HCT116 (cell line): ENCODE measurements around the gene IMMP2L. TPM values are rescaled to one million over a fixed set of nuclear protein-coding genes. Genes with fewer than 3 reads are reported as not detected.

Experiments used
- ATAC-seq: fragments of 200-7000 bp; cut with Tn5 transposase; 2 replicates; pipeline ENCODE4 v1.9.1; 2020; ENCODE audit warnings: mild to moderate bottlenecking, moderate library complexity
- BruUV-seq: library from RNA; stranded (reverse); fragments of 400-500 nt; replicated peaks from 2 replicates; lab custom pipeline; 2021; lab: Mats Ljungman, UMichigan
- CTCF ChIA-PET: fragments of 300-600 bp; sonication (Branson Sonifier 250); formaldehyde crosslinking; loops from one replicate; lab custom pipeline; 2021; ENCODE audit warnings: antibody characterized with exemption; lab: Charles Lee
- POLR2A ChIA-PET: fragments of 300-600, 350-600 bp; sonication (Branson Sonifier 250); formaldehyde crosslinking; loops from one replicate; lab custom pipeline; 2021; ENCODE audit warnings: antibody characterized with exemption; lab: Charles Lee
- RAD21 ChIA-PET, 2 experiments: fragments of 300-600 bp; sonication (Branson Sonifier 250); formaldehyde crosslinking; loops; one replicate each; lab custom pipeline; 2023; ENCODE audit warnings: low total read pairs in 2 of 2; ENCODE audit not compliant: uncharacterized antibody in 2 of 2, unreplicated experiment in 2 of 2, low non-redundant PET in 1 of 2; lab: Charles Lee
- DNase-seq: peaks from one replicate; pipeline ENCODE4 v3.0.0-alpha.2; 2010; ENCODE audit warnings: low read depth, low spot score
- H2AFZ ChIP-seq: fragments of 200-600 bp; shearing (Covaris generic), sonication (generic); 2 replicates; pipeline ENCODE4 v1.6.1; 2017; ENCODE audit warnings: low read depth, mixed run types, mixed read lengths, antibody characterized with exemption, low read length; ENCODE audit not compliant: poor library complexity, severe bottlenecking
- H3K27ac ChIP-seq: 2 replicates; pipeline ENCODE4 v1.5.1; 2012; ENCODE audit warnings: low read depth, low read length
- H3K27me3 ChIP-seq: fragments of 200-600 bp; sonication (generic); 2 replicates; pipeline ENCODE4 v1.6.1; 2016; ENCODE audit warnings: mixed run types, low read length, mixed read lengths; ENCODE audit not compliant: insufficient read depth
- H3K36me3 ChIP-seq, 2 experiments: fragments of 200-500 bp in 1 of 2; fragments of 200-600 bp in 1 of 2; sonication (Bioruptor generic) in 1 of 2; sonication (generic) in 1 of 2; 2 replicates each; pipeline versions ENCODE4 v1.5.1 to v1.6.1; 2014 to 2016; ENCODE audit warnings: low read length in 2 of 2, inconsistent platforms in 1 of 2, mixed read lengths in 1 of 2, mixed run types in 1 of 2; ENCODE audit not compliant: insufficient read depth in 2 of 2, control insufficient read depth in 1 of 2
- H3K4me1 ChIP-seq, 2 experiments: fragments of 200-600 bp in 1 of 2; sonication (generic) in 1 of 2; 2 replicates each; pipeline versions ENCODE4 v1.5.1 to v1.6.1; 2012 to 2017; ENCODE audit warnings: low read length in 2 of 2, inconsistent platforms in 1 of 2, mild to moderate bottlenecking in 1 of 2, mixed read lengths in 1 of 2, mixed run types in 1 of 2, moderate library complexity in 1 of 2; ENCODE audit not compliant: insufficient read depth in 2 of 2, control insufficient read depth in 1 of 2
- H3K4me2 ChIP-seq: fragments of 200-600 bp; sonication (generic); 2 replicates; pipeline ENCODE4 v1.6.1; 2017; ENCODE audit warnings: mixed run types, low read length, mixed read lengths
- H3K4me3 ChIP-seq, 2 experiments: fragments of 200-600 bp in 1 of 2; sonication (generic) in 1 of 2; replicated peaks in 1 of 2; 2 replicates each; pipeline ENCODE4 v1.5.1; 2011 to 2016; ENCODE audit warnings: low read length in 2 of 2, control low read depth in 1 of 2, low read depth in 1 of 2, mild to moderate bottlenecking in 1 of 2, mixed read lengths in 1 of 2, mixed run types in 1 of 2
- H3K79me2 ChIP-seq: fragments of 200-600 bp; sonication (generic); 2 replicates; pipeline ENCODE4 v1.6.1; 2017; ENCODE audit warnings: mild to moderate bottlenecking, mixed run types, low read length, moderate library complexity, mixed read lengths; ENCODE audit not compliant: insufficient read depth
- H3K9ac ChIP-seq: fragments of 200-600 bp; sonication (generic); 2 replicates; pipeline ENCODE4 v1.6.1; 2016; ENCODE audit warnings: low read length, mixed read lengths
- H3K9me2 ChIP-seq: fragments of 200-600 bp; sonication (generic), shearing (Covaris generic); 2 replicates; pipeline ENCODE4 v1.6.1; 2017; ENCODE audit warnings: mixed run types, mild to moderate bottlenecking, moderate library complexity; ENCODE audit not compliant: insufficient read depth
- H3K9me3 ChIP-seq, 2 experiments: fragments of 200-500 bp in 1 of 2; fragments of 200-600 bp in 1 of 2; sonication (Bioruptor generic) in 1 of 2; sonication (generic) in 1 of 2; 2 replicates each; pipeline ENCODE4 v1.6.1; 2014 to 2017; ENCODE audit warnings: low read length in 2 of 2, mixed read lengths in 2 of 2, inconsistent platforms in 1 of 2, low read depth in 1 of 2, mild to moderate bottlenecking in 1 of 2, mixed run types in 1 of 2, moderate library complexity in 1 of 2; ENCODE audit not compliant: control insufficient read depth in 1 of 2, insufficient read depth in 1 of 2
- H4K20me1 ChIP-seq: fragments of 200-600 bp; sonication (generic), shearing (Covaris generic); 2 replicates; pipeline ENCODE4 v1.6.1; 2017; ENCODE audit warnings: mixed run types, mild to moderate bottlenecking, moderate library complexity; ENCODE audit not compliant: insufficient read depth
- CTCF ChIP-seq, 3 experiments: fragments of 200-600 bp in 1 of 3; sonication (generic) in 1 of 3; IDR thresholded peaks in 2 of 3; conservative IDR thresholded peaks in 1 of 3; 2 replicates each; pipeline ENCODE4 v1.5.1; 2012 to 2017; ENCODE audit warnings: low read depth in 2 of 3, low read length in 2 of 3, antibody characterized with exemption in 1 of 3, borderline replicate concordance in 1 of 3, control low read depth in 1 of 3, mild to moderate bottlenecking in 1 of 3, mixed read lengths in 1 of 3, mixed run types in 1 of 3, moderate library complexity in 1 of 3; ENCODE audit not compliant: insufficient read depth in 1 of 3
- EZH2 ChIP-seq: fragments of 200-600 bp; sonication (generic); IDR thresholded peaks from 2 replicates; pipeline ENCODE4 v1.6.1; 2017; ENCODE audit warnings: antibody characterized with exemption, mixed run types
- JUND ChIP-seq: IDR thresholded peaks from 2 replicates; pipeline ENCODE4 v1.6.1; 2012
- SP1 ChIP-seq: IDR thresholded peaks from 2 replicates; pipeline ENCODE4 v1.6.1; 2012; ENCODE audit warnings: low read depth
- TCF7L2 ChIP-seq: IDR thresholded peaks from 2 replicates; pipeline ENCODE4 v1.7.0; 2011; ENCODE audit warnings: borderline replicate concordance, inconsistent platforms; ENCODE audit not compliant: insufficient read depth, insufficient read length; ENCODE audit errors: extremely low read depth
- intact Hi-C: fragments of 100-400 bp; cut with micrococcal nuclease; formaldehyde crosslinking; loops from 2 replicates; pipeline ENCODE4 v1.10.0; 2022
- total RNA-seq: library from RNA; stranded (reverse); gene quantifications from one replicate; pipeline ENCODE4 v1.2.1, GENCODE V29; 2021; ENCODE audit not compliant: unreplicated experiment

IMMP2L gene
- total RNA-seq, 1 experiment from 2014 or later, result 21.1 TPM

GRCh38 chr7:111172564-111173257, 389.6 kb downstream of the IMMP2L start:
- POLR2A ChIA-PET, result no interaction called here

More at GRCh38 chr7:111172564-111173257, 389.6 kb downstream of the IMMP2L start:
- no peaks in the 10 kb centered on the region for H3K36me3 ChIP-seq
- no peaks in the 10 kb centered on the region for H3K9me3 ChIP-seq
- H3K27ac ChIP-seq, result no peak overlapping the region
- no peak for ATAC-seq
- H3K27me3 ChIP-seq, result no peaks in the 10 kb centered on the region
- intact Hi-C loops, result no loop called here
- H4K20me1 ChIP-seq, result no peaks in the 10 kb centered on the region
- no peak overlapping the region for H3K4me3 ChIP-seq
- no peak overlapping the region for H2AFZ ChIP-seq
- no peak for TF ChIP-seq EZH2
- TF ChIP-seq CTCF (IDR thresholded peaks at IDR 0.05 in 2 of 3, conservative IDR thresholded peaks at IDR 0.05 in 1 of 3; ENCODE audit: borderline replicate concordance in 1 of 3, insufficient read depth in 1 of 3, low read depth in 2 of 3, low read length in 2 of 3), result no peak
- TF ChIP-seq JUND, result no peak
- TF ChIP-seq TCF7L2, result no peak
- no peak for TF ChIP-seq SP1
- H3K9me2 ChIP-seq, result no peaks in the 10 kb centered on the region
- no peak for DNase-seq
- CTCF ChIA-PET, result no interaction called here
- no peak overlapping the region for H3K4me2 ChIP-seq
- RAD21 ChIA-PET, result no interaction called here
- H3K79me2 ChIP-seq, result no peaks in the 10 kb centered on the region
- BruUV-seq, result no TSS peak
- H3K9ac ChIP-seq, result no peak overlapping the region
- no peaks in the 10 kb centered on the region for H3K4me1 ChIP-seq
